Tibial nerve (tissue), 4 donors: Measurements from ENCODE around the gene PPP1R14B.

ENCODE experiments used
- EP300 ChIP-seq, 2 donors: sonication (generic); formaldehyde crosslinking; IDR thresholded peaks; one replicate each; pipeline ENCODE4 v1.6.1; 2017; ENCODE audit warnings: antibody characterized with exemption in 2 of 2, mild to moderate bottlenecking in 1 of 2
- POLR2A ChIP-seq, 2 donors: fragments of 450-650 bp; IDR thresholded peaks; one replicate each; pipeline ENCODE4 v1.6.1; 2017; ENCODE audit warnings: antibody characterized with exemption in 2 of 2, mild to moderate bottlenecking in 2 of 2, moderate library complexity in 2 of 2
- TF ChIP-seq, protein P1 (sequence below), 5 experiments: fragments of 200-600 bp in 3 of 5; fragments of 450-650 bp in 2 of 5; sonication (generic) in 3 of 5; IDR thresholded peaks; one replicate each; pipeline ENCODE4 v1.5.1; 2016 to 2019; ENCODE audit warnings: antibody characterized with exemption in 5 of 5, mild to moderate bottlenecking in 3 of 5, moderate library complexity in 2 of 5

DNA sequence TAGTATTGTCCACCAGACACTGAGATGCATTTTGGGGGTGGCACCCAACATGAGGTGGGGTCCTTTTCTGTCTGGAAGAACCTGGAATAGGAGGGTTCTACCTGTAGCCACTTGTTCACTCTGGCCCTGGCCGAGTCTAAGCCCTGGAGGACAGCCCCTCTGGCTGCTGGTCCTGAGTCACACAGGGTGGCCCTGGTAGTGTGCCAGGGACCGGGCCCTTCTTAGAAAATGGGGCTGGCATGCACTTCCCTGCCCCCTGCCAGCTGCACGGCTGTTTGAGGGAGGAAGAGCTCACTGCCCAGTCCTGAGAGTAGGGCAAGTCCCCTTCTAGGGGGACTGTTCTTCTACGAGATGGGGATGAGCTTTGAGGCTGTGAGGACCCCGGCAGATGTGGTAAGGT is 6.7 kb upstream of the PPP1R14B start:
- TF ChIP-seq EP300 (IDR thresholded peaks at IDR 0.05) (no peak), POLR2A (IDR thresholded peaks at IDR 0.05) (no peak)
- TF ChIP-seq, protein P1, sequence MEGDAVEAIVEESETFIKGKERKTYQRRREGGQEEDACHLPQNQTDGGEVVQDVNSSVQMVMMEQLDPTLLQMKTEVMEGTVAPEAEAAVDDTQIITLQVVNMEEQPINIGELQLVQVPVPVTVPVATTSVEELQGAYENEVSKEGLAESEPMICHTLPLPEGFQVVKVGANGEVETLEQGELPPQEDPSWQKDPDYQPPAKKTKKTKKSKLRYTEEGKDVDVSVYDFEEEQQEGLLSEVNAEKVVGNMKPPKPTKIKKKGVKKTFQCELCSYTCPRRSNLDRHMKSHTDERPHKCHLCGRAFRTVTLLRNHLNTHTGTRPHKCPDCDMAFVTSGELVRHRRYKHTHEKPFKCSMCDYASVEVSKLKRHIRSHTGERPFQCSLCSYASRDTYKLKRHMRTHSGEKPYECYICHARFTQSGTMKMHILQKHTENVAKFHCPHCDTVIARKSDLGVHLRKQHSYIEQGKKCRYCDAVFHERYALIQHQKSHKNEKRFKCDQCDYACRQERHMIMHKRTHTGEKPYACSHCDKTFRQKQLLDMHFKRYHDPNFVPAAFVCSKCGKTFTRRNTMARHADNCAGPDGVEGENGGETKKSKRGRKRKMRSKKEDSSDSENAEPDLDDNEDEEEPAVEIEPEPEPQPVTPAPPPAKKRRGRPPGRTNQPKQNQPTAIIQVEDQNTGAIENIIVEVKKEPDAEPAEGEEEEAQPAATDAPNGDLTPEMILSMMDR (IDR thresholded peaks at IDR 0.05): no peak
